Neuronal stem cell (in vitro differentiated cells): ENCODE measurements around the gene KNL1.

Source experiments
- DNase-seq: peaks from one replicate; pipeline ENCODE4 v3.0.0-alpha.2; 2013; ENCODE audit warnings: low spot score
- H2AFZ ChIP-seq: one replicate; pipeline ENCODE4 v1.6.1; 2013; ENCODE audit warnings: mild to moderate bottlenecking, low read length, inconsistent platforms
- H2AK5ac ChIP-seq: 2 replicates; pipeline ENCODE4 v1.6.1; 2013; ENCODE audit warnings: low read depth, mild to moderate bottlenecking, inconsistent platforms, low read length, moderate library complexity, mixed read lengths
- H2BK120ac ChIP-seq: 2 replicates; pipeline ENCODE4 v1.6.1; 2013; ENCODE audit warnings: low read depth, mild to moderate bottlenecking, inconsistent platforms, low read length, moderate library complexity, mixed read lengths
- H2BK12ac ChIP-seq: one replicate; pipeline ENCODE4 v1.6.1; 2013; ENCODE audit warnings: low read length, inconsistent platforms
- H2BK15ac ChIP-seq: 2 replicates; pipeline ENCODE4 v1.6.1; 2013; ENCODE audit warnings: mild to moderate bottlenecking, low read length, inconsistent platforms, mixed read lengths
- H2BK5ac ChIP-seq: one replicate; pipeline ENCODE4 v1.6.1; 2013; ENCODE audit warnings: inconsistent platforms, mild to moderate bottlenecking, low read length, moderate library complexity
- H3K14ac ChIP-seq: one replicate; pipeline ENCODE4 v1.6.1; 2013; ENCODE audit warnings: low read length, inconsistent platforms
- H3K18ac ChIP-seq: 2 replicates; pipeline ENCODE4 v1.6.1; 2013; ENCODE audit warnings: low read length, inconsistent platforms
- H3K23ac ChIP-seq: 2 replicates; pipeline ENCODE4 v1.6.1; 2013; ENCODE audit warnings: low read depth, mild to moderate bottlenecking, mixed read lengths, low read length, inconsistent platforms; ENCODE audit not compliant: poor library complexity
- H3K27ac ChIP-seq: replicated peaks from 3 replicates; pipeline ENCODE4 v1.5.1; 2013; ENCODE audit warnings: low read length, inconsistent platforms
- H3K27me3 ChIP-seq, 3 experiments: 2 replicates each; pipeline ENCODE4 v1.6.1; 2013; ENCODE audit warnings: low read length in 3 of 3, mild to moderate bottlenecking in 2 of 3, inconsistent platforms in 1 of 3, low read depth in 1 of 3, mixed read lengths in 1 of 3, moderate library complexity in 1 of 3; ENCODE audit not compliant: control insufficient read depth in 3 of 3, insufficient read depth in 3 of 3
- H3K36me3 ChIP-seq, 2 donors: replicated peaks in 1 of 2; 2 replicates each; pipeline ENCODE4 v1.6.1; 2013; ENCODE audit warnings: low read length in 2 of 2; ENCODE audit not compliant: control insufficient read depth in 2 of 2, insufficient read depth in 2 of 2
- H3K4ac ChIP-seq: 2 replicates; pipeline ENCODE4 v1.6.1; 2013; ENCODE audit warnings: inconsistent platforms, mild to moderate bottlenecking, low read length, moderate library complexity
- H3K4me1 ChIP-seq, 2 donors: 1 replicate in 1 of 2; 2 replicates in 1 of 2; pipeline ENCODE4 v1.6.1; 2013; ENCODE audit warnings: low read length in 2 of 2, low read depth in 1 of 2; ENCODE audit not compliant: control insufficient read depth in 2 of 2, insufficient read depth in 1 of 2
- H3K4me2 ChIP-seq: one replicate; pipeline ENCODE4 v1.6.1; 2013; ENCODE audit warnings: mild to moderate bottlenecking, low read length, inconsistent platforms; ENCODE audit not compliant: insufficient read depth, poor library complexity, severe bottlenecking
- H3K4me3 ChIP-seq, 2 donors: 2 replicates each; pipeline ENCODE4 v1.5.1; 2013; ENCODE audit warnings: low read length in 2 of 2, mild to moderate bottlenecking in 2 of 2, inconsistent platforms in 1 of 2, moderate library complexity in 1 of 2
- H3K79me1 ChIP-seq: one replicate; pipeline ENCODE4 v1.6.1; 2013; ENCODE audit warnings: low read depth, mild to moderate bottlenecking, inconsistent platforms, low read length, moderate library complexity
- H3K9ac ChIP-seq: one replicate; pipeline ENCODE4 v1.6.1; 2013; ENCODE audit warnings: mild to moderate bottlenecking, low read depth, low read length, inconsistent platforms; ENCODE audit not compliant: poor library complexity
- H3K9me3 ChIP-seq, 2 donors: replicated peaks in 1 of 2; 2 replicates each; pipeline versions ENCODE3 to v1.6.1; 2013; ENCODE audit warnings: low read length in 2 of 2, mild to moderate bottlenecking in 2 of 2, inconsistent platforms in 1 of 2, low read depth in 1 of 2, mixed read lengths in 1 of 2, moderate library complexity in 1 of 2; ENCODE audit not compliant: control insufficient read depth in 2 of 2, insufficient read depth in 1 of 2
- H4K8ac ChIP-seq: one replicate; pipeline ENCODE4 v1.6.1; 2013; ENCODE audit warnings: low read depth, mild to moderate bottlenecking, inconsistent platforms, low read length, moderate library complexity
- H4K91ac ChIP-seq: one replicate; pipeline ENCODE4 v1.6.1; 2013; ENCODE audit warnings: low read length, low read depth, mild to moderate bottlenecking, inconsistent platforms; ENCODE audit not compliant: poor library complexity
- WGBS, 2 donors: extraction: QIAGEN DNeasy Blood & Tissue Kit; methylation state at CpG; one replicate each; pipeline ENCODE4 v1.1.7; 2013; ENCODE audit warnings: missing lambda C conversion rate in 2 of 2, mixed read lengths in 1 of 2; ENCODE audit not compliant: insufficient read length in 2 of 2, insufficient replicate concordance in 1 of 2; ENCODE audit errors: extremely low coverage in 2 of 2; 5-methylcytosine and 5-hydroxymethylcytosine counted together

KNL1 gene

GRCh38 chr15:40595219-40595618 is 1.2 kb downstream of the KNL1 start:
- Histone ChIP-seq H3K14ac (no peak overlapping the region), H3K9me3 (no peaks in the 10 kb centered on the region), H4K91ac (no peak overlapping the region), H3K4me3 (peak overlapping the region in 1 of 2 donors; percentile 68), H2AFZ (peak overlapping the region; percentile 88), H3K27me3 (no peaks in the 10 kb centered on the region), H2BK5ac (no peak overlapping the region), H2AK5ac (no peak overlapping the region), H2BK120ac (no peak overlapping the region), H3K79me1 (no peaks in the 10 kb centered on the region), H3K9ac (no peak overlapping the region), H3K36me3 (no peaks in the 10 kb centered on the region), H3K4me2 (peak overlapping the region; percentile 32), H3K23ac (no peak overlapping the region), H2BK15ac (no peak overlapping the region), H3K27ac (no peak overlapping the region), H3K4me1 (peaks cover 0 to 2% of the 10 kb centered on the region in 2 donors), H4K8ac (no peak overlapping the region), H2BK12ac (no peak overlapping the region), H3K18ac (no peak overlapping the region), H3K4ac (no peak overlapping the region)
- WGBS, 2 donors = 100% methylated on average over 1 to 4 of the region's 5 CpGs
- no peak for DNase-seq

DNA sequence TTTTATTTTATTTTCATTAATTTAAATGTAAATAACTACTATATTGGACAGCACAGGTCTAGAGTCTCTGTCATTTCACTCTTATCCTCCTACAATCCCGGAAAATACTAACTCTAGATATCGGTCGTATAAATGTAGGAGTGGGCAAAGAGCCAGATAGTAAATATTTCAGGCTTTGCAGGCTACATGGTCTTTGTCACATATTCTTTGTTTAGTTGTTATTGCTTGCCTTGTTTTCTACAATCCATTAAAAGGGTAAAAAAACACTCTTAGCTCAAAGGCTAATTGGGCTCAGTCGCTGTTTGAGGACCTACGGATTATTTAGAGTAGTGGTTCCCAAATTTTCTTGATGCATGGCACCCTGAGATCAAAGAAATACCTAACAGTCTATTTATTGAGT is 1.7 kb downstream of the KNL1 start:
- no peak for DNase-seq
- Histone ChIP-seq H2AK5ac (no peak overlapping the region), H3K9me3 (no peaks in the 10 kb centered on the region), H3K4me3 (peak overlapping the region in 1 of 2 donors; percentile 68), H3K79me1 (no peaks in the 10 kb centered on the region), H3K27ac (no peak overlapping the region), H3K9ac (no peak overlapping the region), H2BK12ac (no peak overlapping the region), H2BK5ac (no peak overlapping the region), H3K4me2 (no peak overlapping the region), H3K4ac (no peak overlapping the region), H2BK15ac (no peak overlapping the region), H3K27me3 (no peaks in the 10 kb centered on the region), H3K18ac (no peak overlapping the region), H3K14ac (no peak overlapping the region), H2BK120ac (no peak overlapping the region), H2AFZ (peak overlapping the region; percentile 17), H4K91ac (no peak overlapping the region), H4K8ac (no peak overlapping the region), H3K4me1 (peaks cover 0 to 2% of the 10 kb centered on the region in 2 donors), H3K36me3 (no peaks in the 10 kb centered on the region), H3K23ac (no peak overlapping the region)
- no CpG with 5 or more reads among the region's 5 CpGs for WGBS, 2 donors

- no peak overlapping the region for H3K4ac ChIP-seq
- no peak overlapping the region for H3K9ac ChIP-seq
- H2AK5ac ChIP-seq = no peak overlapping the region
- H3K27me3 ChIP-seq = no peaks in the 10 kb centered on the region
- no peak overlapping the region for H3K4me3 ChIP-seq
- H2BK120ac ChIP-seq = no peak overlapping the region
- H3K14ac ChIP-seq = no peak overlapping the region
- H3K4me1 ChIP-seq = peaks cover 0 to 2% of the 10 kb centered on the region in 2 donors
- H2BK15ac ChIP-seq = no peak overlapping the region
- no peak overlapping the region for H4K91ac ChIP-seq
- H3K36me3 ChIP-seq = no peaks in the 10 kb centered on the region
- no peak overlapping the region for H2BK12ac ChIP-seq
- H3K79me1 ChIP-seq = no peaks in the 10 kb centered on the region
- no peak overlapping the region for H3K18ac ChIP-seq
- no peak for DNase-seq
- H3K27ac ChIP-seq = no peak overlapping the region
- H3K4me2 ChIP-seq = no peak overlapping the region
- WGBS, 2 donors = no CpG with 5 or more reads among the region's 2 CpGs
- no peak overlapping the region for H4K8ac ChIP-seq
- no peak overlapping the region for H2AFZ ChIP-seq
- H3K23ac ChIP-seq = no peak overlapping the region
- H2BK5ac ChIP-seq = no peak overlapping the region
- no peaks in the 10 kb centered on the region for H3K9me3 ChIP-seq
Measured at GRCh38 chr15:40597024-40597423, 3.0 kb downstream of the KNL1 start.

DNA sequence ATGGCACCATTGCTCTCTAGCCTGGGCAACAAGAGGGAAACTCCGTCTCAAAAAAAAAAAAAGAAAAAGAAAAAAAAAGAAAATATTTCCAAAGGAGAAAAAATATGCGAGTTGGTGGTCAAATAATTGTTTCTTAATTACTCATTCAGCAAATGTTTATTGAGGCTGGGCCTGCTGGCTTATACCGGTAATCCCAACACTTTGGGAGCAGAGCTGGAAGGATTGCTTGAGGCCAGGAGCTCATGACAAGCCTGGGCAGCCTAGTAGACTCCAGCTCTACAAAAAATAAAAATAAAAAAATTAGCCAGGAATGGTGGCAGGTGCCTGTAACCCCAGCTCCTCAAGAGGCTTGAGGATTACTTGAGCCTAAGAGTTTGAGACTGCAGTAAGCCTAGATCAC is 4.1 kb downstream of the KNL1 start:
- H2BK12ac ChIP-seq = no peak overlapping the region
- H3K4me2 ChIP-seq = no peak overlapping the region
- no peak overlapping the region for H3K14ac ChIP-seq
- no peak overlapping the region for H3K18ac ChIP-seq
- H2AK5ac ChIP-seq = no peak overlapping the region
- H4K8ac ChIP-seq = no peak overlapping the region
- no CpG with 5 or more reads among the region's 3 CpGs for WGBS, 2 donors
- H3K79me1 ChIP-seq = no peaks in the 10 kb centered on the region
- H3K4ac ChIP-seq = no peak overlapping the region
- H3K27me3 ChIP-seq = no peaks in the 10 kb centered on the region
- H3K9ac ChIP-seq = no peak overlapping the region
- no peak overlapping the region for H2BK15ac ChIP-seq
- no peak overlapping the region for H3K27ac ChIP-seq
- H3K9me3 ChIP-seq = no peaks in the 10 kb centered on the region
- no peak overlapping the region for H2BK120ac ChIP-seq
- H2BK5ac ChIP-seq = no peak overlapping the region
- H3K23ac ChIP-seq = no peak overlapping the region
- no peaks in the 10 kb centered on the region for H3K36me3 ChIP-seq
- no peak for DNase-seq
- peaks cover 0 to 2% of the 10 kb centered on the region in 2 donors for H3K4me1 ChIP-seq
- H4K91ac ChIP-seq = no peak overlapping the region
- no peak overlapping the region for H2AFZ ChIP-seq
- no peak overlapping the region for H3K4me3 ChIP-seq
